SK-N-SH (cell line): Measurements from ENCODE around the gene CPSF3. TPM values are rescaled to one million over a fixed set of nuclear protein-coding genes. Genes with fewer than 3 reads are reported as not detected.
A peak's percentile ranks its signal among the peaks of the same experiment; 100 is the strongest.

ENCODE experiments used
- CTCF ChIA-PET: fragments of 300-600, 350-600 bp; formaldehyde crosslinking; extraction: SDS; loops from one replicate; lab custom pipeline; 2021; lab: Yijun Ruan, JAX
- POLR2A ChIA-PET: fragments of 350-600 bp; sonication (Branson Sonifier 250); formaldehyde crosslinking; extraction: SDS; loops from one replicate; lab custom pipeline; 2020; ENCODE audit warnings: antibody characterized with exemption, inconsistent platforms; lab: Yijun Ruan, JAX
- DNase-seq: peaks from one replicate; pipeline ENCODE4 v3.0.0; 2012
- H2AFZ ChIP-seq: fragments of 200-600 bp; sonication (generic); 2 replicates; pipeline ENCODE4 v1.8.1; 2016; ENCODE audit warnings: antibody characterized with exemption, mild to moderate bottlenecking, low read depth
- H3F3A ChIP-seq: fragments of 200-600 bp; sonication (generic); replicated peaks from 2 replicates; pipeline ENCODE3; 2016; ENCODE audit warnings: antibody characterized with exemption, mild to moderate bottlenecking; ENCODE audit not compliant: insufficient read depth
- H3K27ac ChIP-seq, 2 experiments: fragments of 200-500 bp in 1 of 2; fragments of 200-600 bp in 1 of 2; sonication (Bioruptor generic) in 1 of 2; sonication (generic), shearing (Covaris generic) in 1 of 2; 2 replicates each; pipeline versions ENCODE4 v1.5.1 to v1.6.1; 2014 to 2016; ENCODE audit warnings: low read depth in 2 of 2, inconsistent platforms in 1 of 2, low read length in 1 of 2, mild to moderate bottlenecking in 1 of 2, mixed read lengths in 1 of 2
- H3K27me3 ChIP-seq: fragments of 200-600 bp; sonication (generic), shearing (Covaris generic); 2 replicates; pipeline ENCODE4 v1.6.1; 2016; ENCODE audit warnings: mixed run types; ENCODE audit not compliant: insufficient read depth
- H3K36me3 ChIP-seq, 2 experiments: fragments of 200-500 bp in 1 of 2; fragments of 200-600 bp in 1 of 2; sonication (Bioruptor generic) in 1 of 2; sonication (generic) in 1 of 2; replicated peaks in 1 of 2; 2 replicates each; pipeline versions ENCODE3 to v1.5.1; 2014 to 2016; ENCODE audit warnings: low read length in 1 of 2, mild to moderate bottlenecking in 1 of 2; ENCODE audit not compliant: insufficient read depth in 2 of 2, control insufficient read depth in 1 of 2
- H3K4me1 ChIP-seq, 2 experiments: fragments of 200-500 bp in 1 of 2; fragments of 200-600 bp in 1 of 2; sonication (Bioruptor generic) in 1 of 2; sonication (generic), shearing (Covaris generic) in 1 of 2; 2 replicates each; pipeline versions ENCODE4 v1.5.1 to v1.6.1; 2014 to 2016; ENCODE audit warnings: low read depth in 1 of 2, low read length in 1 of 2, mixed run types in 1 of 2; ENCODE audit not compliant: insufficient read depth in 2 of 2, control insufficient read depth in 1 of 2
- H3K4me2 ChIP-seq: fragments of 200-600 bp; sonication (generic), shearing (Covaris generic); 2 replicates; pipeline ENCODE4 v1.6.1; 2017; ENCODE audit warnings: mixed run types
- H3K4me3 ChIP-seq, 2 experiments: fragments of 200-500 bp in 1 of 2; fragments of 200-600 bp in 1 of 2; sonication (Bioruptor generic) in 1 of 2; sonication (generic), shearing (Covaris generic) in 1 of 2; 2 replicates each; pipeline versions ENCODE4 v1.5.1 to v1.8.1; 2014 to 2016; ENCODE audit warnings: low read depth in 2 of 2, inconsistent platforms in 1 of 2, low read length in 1 of 2, mild to moderate bottlenecking in 1 of 2, mixed read lengths in 1 of 2, moderate library complexity in 1 of 2
- H3K79me2 ChIP-seq: fragments of 200-600 bp; sonication (generic); 2 replicates; pipeline ENCODE4 v1.8.1; 2017; ENCODE audit warnings: mild to moderate bottlenecking; ENCODE audit not compliant: insufficient read depth
- H3K9ac ChIP-seq: fragments of 200-600 bp; sonication (generic); 2 replicates; pipeline ENCODE4 v1.6.1; 2017; ENCODE audit warnings: mixed run types
- H3K9me2 ChIP-seq: fragments of 200-600 bp; sonication (generic); 2 replicates; pipeline ENCODE4 v1.6.1; 2017; ENCODE audit warnings: mixed run types
- H3K9me3 ChIP-seq: fragments of 200-600 bp; sonication (generic); 2 replicates; pipeline ENCODE4 v1.6.1; 2017; ENCODE audit warnings: mixed run types, mild to moderate bottlenecking, moderate library complexity
- H4K20me1 ChIP-seq: fragments of 200-600 bp; sonication (generic); 2 replicates; pipeline ENCODE4 v1.6.1; 2017; ENCODE audit warnings: mild to moderate bottlenecking, mixed run types; ENCODE audit not compliant: insufficient read depth
- ELF1 ChIP-seq: IDR thresholded peaks from 2 replicates; pipeline ENCODE4 v1.4.0; 2012
- EP300 ChIP-seq, 2 experiments: IDR thresholded peaks; 2 replicates each; pipeline versions ENCODE4 v1.4.0 to v1.6.1; 2012; ENCODE audit warnings: borderline replicate concordance in 1 of 2, low read depth in 1 of 2, low read length in 1 of 2
- MEF2A ChIP-seq: IDR thresholded peaks from 2 replicates; pipeline ENCODE4 v1.4.0; 2012; ENCODE audit warnings: low read depth, borderline replicate concordance
- MXI1 ChIP-seq: IDR thresholded peaks from 2 replicates; pipeline ENCODE4 v1.6.1; 2012; ENCODE audit warnings: mild to moderate bottlenecking, low read depth, low read length, improper control_type of control experiment
- POLR2AphosphoS5 ChIP-seq: IDR thresholded peaks from 2 replicates; pipeline ENCODE4 v1.6.1; 2012; ENCODE audit warnings: low read depth, low read length
- RAD21 ChIP-seq: IDR thresholded peaks from 2 replicates; pipeline ENCODE4 v1.6.1; 2012; ENCODE audit warnings: mild to moderate bottlenecking, low read length
- RFX5 ChIP-seq: IDR thresholded peaks from 2 replicates; pipeline ENCODE4 v1.6.1; 2012; ENCODE audit warnings: mild to moderate bottlenecking, improper control_type of control experiment, low read length
- RXRA ChIP-seq: IDR thresholded peaks from 2 replicates; pipeline ENCODE4 v1.4.0; 2012; ENCODE audit warnings: low read depth, mild to moderate bottlenecking, borderline replicate concordance
- SIN3A ChIP-seq: IDR thresholded peaks from 2 replicates; pipeline ENCODE4 v1.6.1; 2012; ENCODE audit warnings: low read depth, mild to moderate bottlenecking, low read length, moderate library complexity, borderline replicate concordance
- SMC3 ChIP-seq: IDR thresholded peaks from 2 replicates; pipeline ENCODE4 v1.6.1; 2012; ENCODE audit warnings: low read depth, low read length, improper control_type of control experiment
- WGBS: methylation state at CpG from one replicate; pipeline ENCODE4 v1.1.6; 2017; ENCODE audit warnings: low lambda C conversion rate; 5-methylcytosine and 5-hydroxymethylcytosine counted together
- polyA plus RNA-seq, 3 experiments: library from polyadenylated mRNA; depleted of rRNA; stranded (reverse); fragments of >200 nt; gene quantifications; 2 replicates each; pipeline ENCODE4 v1.2.3, GENCODE V29; 2012
- TF ChIP-seq, protein P1 (sequence below): IDR thresholded peaks from 2 replicates; pipeline ENCODE4; 2012
- TF ChIP-seq, protein P2 (sequence below): IDR thresholded peaks from 2 replicates; pipeline ENCODE4 v1.6.1; 2012; ENCODE audit warnings: mild to moderate bottlenecking, low read depth, low read length, moderate library complexity
- TF ChIP-seq, protein P3 (sequence below): fragments of 150-350 bp; IDR thresholded peaks from 2 replicates; pipeline ENCODE4 v1.6.1; 2017; ENCODE audit warnings: antibody characterized with exemption, low read length, low read depth, borderline replicate concordance

Gene CPSF3
- polyA plus RNA-seq, 1 of the 3 experiments (the other 2 are of a cell fraction), result 34.2 TPM

DNA sequence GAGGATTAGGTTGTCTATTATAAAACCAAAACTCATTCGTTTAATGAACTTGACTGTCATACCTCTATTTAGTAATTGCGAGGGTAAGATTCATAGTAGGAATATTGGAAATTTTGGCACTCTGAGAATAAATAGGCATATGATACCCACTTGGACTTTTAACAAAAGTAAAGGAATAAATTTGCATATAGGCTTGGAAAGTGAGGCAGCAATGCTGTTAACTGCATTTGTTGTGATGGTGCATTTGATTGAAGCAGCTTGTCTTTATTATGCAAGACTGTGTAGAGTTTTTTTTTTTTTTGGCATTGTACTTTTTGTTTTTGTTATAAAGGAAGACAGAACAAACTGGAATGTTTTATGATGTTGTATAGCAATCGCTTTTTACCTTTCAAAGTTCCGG, 19.0 kb upstream of the CPSF3 start:
- Histone ChIP-seq H3K9me3 (no peaks in the 10 kb centered on the region), H3K4me1 (peaks cover 0 to 3% of the 10 kb centered on the region in 2 experiments; a peak in 2 of 4 replicates), H3K9ac (no peak overlapping the region), H3F3A (peaks cover 47% of the 10 kb centered on the region), H3K9me2 (no peaks in the 10 kb centered on the region), H3K27me3 (no peaks in the 10 kb centered on the region), H3K4me3 (no peak overlapping the region), H2AFZ (no peak overlapping the region), H3K4me2 (no peak overlapping the region), H3K79me2 (no peaks in the 10 kb centered on the region), H3K27ac (peak overlapping the region; percentile 15 to 43; a peak in 3 of 4 replicates), H3K36me3 (peaks cover 45 to 83% of the 10 kb centered on the region in 2 experiments), H4K20me1 (peaks cover 10% of the 10 kb centered on the region)
- ChIA-PET POLR2A (no interaction called here), CTCF (interaction anchor here (1.2 kb wide), 1 partner anchor 265 kb away, joined by 4 read pairs; no protein-coding TSS in a partner anchor)
- no peak for DNase-seq
- 93% methylated on average over 4 of the region's 4 CpGs for WGBS
- TF ChIP-seq RAD21 (no peak), SIN3A (no peak), RFX5 (no peak), ELF1 (no peak)

DNA sequence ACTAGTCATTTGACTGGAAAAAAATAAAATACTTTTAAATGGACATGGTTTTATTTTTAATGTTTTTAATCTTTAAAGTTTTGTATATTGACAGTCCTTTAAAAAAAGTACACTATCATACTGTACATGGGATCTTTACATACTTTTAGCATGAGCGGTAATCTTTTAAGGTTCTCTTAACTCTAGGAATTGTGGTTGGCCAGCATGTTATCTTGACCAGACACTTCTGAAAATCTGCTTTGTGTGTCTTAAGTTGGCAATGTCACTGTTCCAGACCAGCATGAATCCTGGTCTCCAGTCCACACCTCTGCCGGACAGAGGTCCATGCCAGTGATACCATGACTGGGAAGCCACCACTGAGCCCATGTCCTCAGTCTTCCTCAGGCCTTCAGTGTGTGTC, 17.8 kb upstream of the CPSF3 start:
- ChIA-PET CTCF (no interaction called here), POLR2A (no interaction called here)
- Histone ChIP-seq H3K4me3 (no peak overlapping the region), H3K4me2 (no peak overlapping the region), H3K36me3 (peaks cover 57 to 75% of the 10 kb centered on the region in 2 experiments), H3K79me2 (no peaks in the 10 kb centered on the region), H3K27ac (no peak overlapping the region), H4K20me1 (peaks cover 10% of the 10 kb centered on the region), H3F3A (peaks cover 51% of the 10 kb centered on the region), H3K27me3 (no peaks in the 10 kb centered on the region), H3K4me1 (peaks cover 0 to 3% of the 10 kb centered on the region in 2 experiments; a peak in 2 of 4 replicates), H3K9ac (no peak overlapping the region), H3K9me2 (no peaks in the 10 kb centered on the region), H3K9me3 (no peaks in the 10 kb centered on the region), H2AFZ (no peak overlapping the region)
- 95% methylated on average over 2 of the region's 2 CpGs for WGBS
- no peak for DNase-seq
- TF ChIP-seq MEF2A, result no peak
- TF ChIP-seq POLR2AphosphoS5, result no peak
- TF ChIP-seq, protein P1, sequence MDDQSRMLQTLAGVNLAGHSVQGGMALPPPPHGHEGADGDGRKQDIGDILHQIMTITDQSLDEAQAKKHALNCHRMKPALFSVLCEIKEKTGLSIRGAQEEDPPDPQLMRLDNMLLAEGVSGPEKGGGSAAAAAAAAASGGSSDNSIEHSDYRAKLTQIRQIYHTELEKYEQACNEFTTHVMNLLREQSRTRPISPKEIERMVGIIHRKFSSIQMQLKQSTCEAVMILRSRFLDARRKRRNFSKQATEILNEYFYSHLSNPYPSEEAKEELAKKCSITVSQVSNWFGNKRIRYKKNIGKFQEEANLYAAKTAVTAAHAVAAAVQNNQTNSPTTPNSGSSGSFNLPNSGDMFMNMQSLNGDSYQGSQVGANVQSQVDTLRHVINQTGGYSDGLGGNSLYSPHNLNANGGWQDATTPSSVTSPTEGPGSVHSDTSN, result no peak
- TF ChIP-seq RAD21, result no peak
- TF ChIP-seq SMC3, result no peak
- no peak for TF ChIP-seq ELF1
- TF ChIP-seq, protein P2, sequence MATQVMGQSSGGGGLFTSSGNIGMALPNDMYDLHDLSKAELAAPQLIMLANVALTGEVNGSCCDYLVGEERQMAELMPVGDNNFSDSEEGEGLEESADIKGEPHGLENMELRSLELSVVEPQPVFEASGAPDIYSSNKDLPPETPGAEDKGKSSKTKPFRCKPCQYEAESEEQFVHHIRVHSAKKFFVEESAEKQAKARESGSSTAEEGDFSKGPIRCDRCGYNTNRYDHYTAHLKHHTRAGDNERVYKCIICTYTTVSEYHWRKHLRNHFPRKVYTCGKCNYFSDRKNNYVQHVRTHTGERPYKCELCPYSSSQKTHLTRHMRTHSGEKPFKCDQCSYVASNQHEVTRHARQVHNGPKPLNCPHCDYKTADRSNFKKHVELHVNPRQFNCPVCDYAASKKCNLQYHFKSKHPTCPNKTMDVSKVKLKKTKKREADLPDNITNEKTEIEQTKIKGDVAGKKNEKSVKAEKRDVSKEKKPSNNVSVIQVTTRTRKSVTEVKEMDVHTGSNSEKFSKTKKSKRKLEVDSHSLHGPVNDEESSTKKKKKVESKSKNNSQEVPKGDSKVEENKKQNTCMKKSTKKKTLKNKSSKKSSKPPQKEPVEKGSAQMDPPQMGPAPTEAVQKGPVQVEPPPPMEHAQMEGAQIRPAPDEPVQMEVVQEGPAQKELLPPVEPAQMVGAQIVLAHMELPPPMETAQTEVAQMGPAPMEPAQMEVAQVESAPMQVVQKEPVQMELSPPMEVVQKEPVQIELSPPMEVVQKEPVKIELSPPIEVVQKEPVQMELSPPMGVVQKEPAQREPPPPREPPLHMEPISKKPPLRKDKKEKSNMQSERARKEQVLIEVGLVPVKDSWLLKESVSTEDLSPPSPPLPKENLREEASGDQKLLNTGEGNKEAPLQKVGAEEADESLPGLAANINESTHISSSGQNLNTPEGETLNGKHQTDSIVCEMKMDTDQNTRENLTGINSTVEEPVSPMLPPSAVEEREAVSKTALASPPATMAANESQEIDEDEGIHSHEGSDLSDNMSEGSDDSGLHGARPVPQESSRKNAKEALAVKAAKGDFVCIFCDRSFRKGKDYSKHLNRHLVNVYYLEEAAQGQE, result no peak
- TF ChIP-seq EP300 (IDR thresholded peaks at IDR 0.05; ENCODE audit: borderline replicate concordance in 1 of 2, low read depth in 1 of 2, low read length in 1 of 2), result no peak
- TF ChIP-seq, protein P3, sequence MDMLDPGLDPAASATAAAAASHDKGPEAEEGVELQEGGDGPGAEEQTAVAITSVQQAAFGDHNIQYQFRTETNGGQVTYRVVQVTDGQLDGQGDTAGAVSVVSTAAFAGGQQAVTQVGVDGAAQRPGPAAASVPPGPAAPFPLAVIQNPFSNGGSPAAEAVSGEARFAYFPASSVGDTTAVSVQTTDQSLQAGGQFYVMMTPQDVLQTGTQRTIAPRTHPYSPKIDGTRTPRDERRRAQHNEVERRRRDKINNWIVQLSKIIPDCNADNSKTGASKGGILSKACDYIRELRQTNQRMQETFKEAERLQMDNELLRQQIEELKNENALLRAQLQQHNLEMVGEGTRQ, result no peak
- no peak for TF ChIP-seq MXI1
- no peak for TF ChIP-seq RXRA
